Umbilical cord (tissue), 2 donors: ENCODE measurements around the gene VPS26B. TPM values are rescaled to one million over a fixed set of nuclear protein-coding genes. Genes with fewer than 3 reads are reported as not detected.
A peak's percentile ranks its signal among the peaks of the same experiment; 100 is the strongest.

Experiments used
- DNase-seq: peaks from one replicate; pipeline ENCODE4 v3.0.0-alpha.2; 2015; ENCODE audit warnings: low spot score
- total RNA-seq: library from RNA; depleted of rRNA; stranded (reverse); fragments of >200 nt; gene quantifications from one replicate; pipeline ENCODE4 v1.2.3, GENCODE V29; 2014; ENCODE audit warnings: low replicate concordance; ENCODE audit not compliant: insufficient read depth

Gene VPS26B
- total RNA-seq, 1 donor from 2014 or later: 16.1 TPM

GRCh38 chr11:134257101-134257500 lies 32.6 kb downstream of the VPS26B start:
- no peak for DNase-seq

GRCh38 chr11:134258577-134258976 lies 34.1 kb downstream of the VPS26B start:
- DNase-seq: no peak

- no peak for DNase-seq
Observed at GRCh38 chr11:134260503-134260902, 36.0 kb downstream of the VPS26B start.

GRCh38 chr11:134260983-134261382 lies 36.5 kb downstream of the VPS26B start:
- no peak for DNase-seq

- no peak for DNase-seq
Observed at GRCh38 chr11:134261626-134262488, 37.4 kb downstream of the VPS26B start.

DNA sequence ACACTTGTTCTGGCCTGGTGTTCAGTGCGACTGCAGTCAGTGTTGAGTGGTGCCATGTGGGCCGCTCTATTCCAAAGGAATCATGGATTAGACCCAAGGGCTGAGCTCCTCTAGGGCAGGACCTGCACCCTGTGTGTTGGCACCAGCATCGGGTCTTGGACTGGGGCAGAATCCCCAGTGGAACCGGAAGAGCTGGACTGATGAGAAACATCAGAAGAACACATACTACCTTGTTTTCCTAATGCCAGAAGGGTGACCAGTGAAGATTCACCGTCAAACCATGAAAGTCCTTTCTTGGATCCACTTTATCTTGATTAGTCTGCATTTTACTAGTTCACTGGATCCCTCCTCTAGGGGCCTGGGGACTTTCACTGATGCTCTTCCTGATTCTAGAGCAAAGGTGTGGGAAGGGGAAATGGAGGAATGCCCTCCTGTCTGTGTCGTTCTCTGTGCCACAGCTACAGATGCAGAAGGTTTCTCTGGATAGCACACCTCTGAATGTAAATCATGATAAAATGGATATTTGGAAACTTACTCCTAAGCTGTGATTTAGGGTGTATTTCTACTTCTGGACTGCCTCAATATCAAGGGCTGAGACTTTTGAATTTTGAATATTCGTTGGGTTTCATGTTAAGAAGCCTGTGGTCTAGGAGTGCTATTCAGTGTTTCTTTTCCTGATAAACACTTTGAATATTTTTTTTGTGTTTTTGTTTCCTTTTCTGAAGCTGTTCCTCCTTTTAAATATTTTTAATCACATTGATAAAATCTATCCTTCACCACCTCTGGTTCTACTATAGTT lies 40.7 kb downstream of the VPS26B start:
- DNase-seq: no peak

DNA sequence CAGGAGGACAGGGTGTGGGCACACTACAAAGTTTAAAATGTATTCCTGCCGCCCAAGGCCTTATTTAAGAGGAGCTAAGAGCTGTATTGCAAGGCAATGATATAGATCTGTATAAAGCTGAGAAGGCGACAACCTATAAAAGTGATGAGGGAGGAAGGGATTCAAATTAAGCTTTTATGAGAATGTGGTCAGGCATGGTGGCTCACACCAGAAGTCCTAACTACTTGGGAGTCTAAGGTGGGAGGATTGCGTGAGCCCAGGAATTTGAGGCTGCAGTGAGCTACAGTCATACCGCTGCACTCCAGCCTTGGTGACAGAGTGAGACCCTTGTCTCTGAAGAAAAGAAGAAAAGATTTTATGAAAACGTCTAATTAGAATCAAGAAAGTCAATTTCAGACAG lies 42.0 kb downstream of the VPS26B start:
- no peak for DNase-seq

DNA sequence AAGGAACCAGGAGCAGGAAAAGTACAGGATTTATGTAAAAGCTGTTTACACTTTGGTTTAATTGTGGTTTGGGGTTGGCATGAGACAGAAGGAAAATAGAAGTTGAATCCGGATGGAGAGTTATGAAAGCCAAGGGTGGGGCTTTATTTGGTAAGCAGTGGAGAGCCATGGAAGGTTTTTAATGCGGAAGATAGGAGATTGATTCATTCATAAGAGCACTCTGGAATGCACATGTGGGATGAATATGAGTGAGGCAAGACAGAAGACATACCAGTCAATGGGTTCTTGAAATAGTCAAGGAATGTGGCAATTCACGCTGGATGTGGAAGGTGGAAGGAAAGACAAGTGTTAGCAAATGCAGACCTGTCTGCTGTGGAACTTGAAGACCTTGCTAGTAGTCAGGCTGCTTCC lies 42.4 kb downstream of the VPS26B start:
- DNase-seq: peak; percentile 63

DNA sequence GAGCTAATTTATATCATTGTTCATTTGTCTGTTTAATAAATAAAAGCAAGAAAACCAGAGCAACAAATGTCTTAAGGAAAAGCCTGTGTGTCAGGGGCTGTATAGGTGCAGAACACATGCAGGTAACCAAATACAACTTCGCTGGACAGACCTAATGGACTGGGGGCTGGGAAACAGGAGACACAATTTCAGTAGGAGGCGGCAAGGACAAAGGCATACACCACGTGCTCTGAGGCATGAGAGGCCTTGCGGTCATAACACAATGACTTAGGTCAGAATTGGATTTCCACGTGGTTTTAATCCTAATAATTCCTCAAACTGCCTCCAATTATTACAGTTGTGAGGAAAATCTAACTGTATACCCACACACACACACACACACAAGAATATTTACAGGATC lies 43.0 kb downstream of the VPS26B start:
- DNase-seq: no peak

GRCh38 chr11:134267966-134268365 lies 43.5 kb downstream of the VPS26B start:
- no peak for DNase-seq

DNA sequence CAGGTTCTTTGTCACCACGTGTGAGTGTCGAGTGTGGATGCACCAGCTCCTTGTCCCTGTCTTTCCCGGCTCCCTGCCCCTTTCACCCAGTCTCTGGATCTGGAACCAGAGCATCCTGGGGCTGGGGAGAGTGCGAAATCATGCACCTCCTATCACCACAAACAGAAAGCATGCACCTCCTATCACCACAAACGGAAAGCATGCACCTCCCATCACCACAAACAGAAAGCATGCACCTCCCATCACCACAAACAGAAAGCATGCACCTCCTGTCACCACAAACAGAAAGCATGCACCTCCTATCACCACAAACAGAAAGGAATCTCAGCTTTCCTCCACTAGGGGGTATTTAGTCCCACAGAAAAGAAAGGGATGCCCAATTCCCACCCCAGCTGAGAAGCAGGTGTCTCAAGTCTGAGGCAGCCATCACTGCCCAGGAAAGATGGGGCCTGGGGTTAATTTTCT lies 45.8 kb downstream of the VPS26B start:
- DNase-seq: no peak

DNA sequence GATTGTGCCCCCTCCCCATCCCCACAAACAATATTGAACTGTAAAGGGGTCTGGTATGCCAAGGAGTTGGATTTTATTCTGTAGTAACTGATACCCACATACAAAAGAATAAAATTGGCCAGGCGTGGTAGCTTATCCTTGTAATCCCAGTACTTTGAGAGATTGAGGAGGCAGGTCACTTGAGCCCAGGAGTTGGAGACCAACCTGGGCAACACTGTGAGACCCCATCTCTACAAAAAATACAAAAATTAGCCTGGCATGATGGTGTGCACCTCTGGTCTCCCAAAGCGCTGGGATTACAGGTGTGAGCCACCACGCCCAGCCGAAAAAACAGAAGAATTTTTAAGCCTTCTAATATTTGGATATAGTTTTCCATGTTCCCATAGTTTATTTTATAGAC lies 47.5 kb downstream of the VPS26B start:
- DNase-seq: no peak

GRCh38 chr11:134272381-134273316 lies 48.2 kb downstream of the VPS26B start:
- DNase-seq: peak; percentile 83

GRCh38 chr11:134273317-134273712 lies 48.8 kb downstream of the VPS26B start:
- DNase-seq: no peak

DNA sequence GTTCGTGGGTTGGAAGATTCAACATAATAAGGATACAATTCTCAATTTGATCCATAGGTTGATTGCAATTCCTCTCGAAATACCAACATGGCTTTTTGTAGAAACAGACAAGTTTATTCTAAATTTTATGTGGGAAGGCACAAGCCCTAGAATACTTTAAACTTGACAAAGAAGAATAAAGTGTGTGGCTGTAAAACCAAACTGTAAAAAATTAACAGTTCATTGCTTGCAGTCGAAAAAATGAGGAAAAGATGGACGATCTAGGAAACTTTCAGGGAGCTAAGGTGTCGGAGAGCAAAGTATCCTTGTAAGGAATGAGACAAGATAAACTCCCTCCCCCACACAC lies 50.7 kb downstream of the VPS26B start:
- no peak for DNase-seq

DNA sequence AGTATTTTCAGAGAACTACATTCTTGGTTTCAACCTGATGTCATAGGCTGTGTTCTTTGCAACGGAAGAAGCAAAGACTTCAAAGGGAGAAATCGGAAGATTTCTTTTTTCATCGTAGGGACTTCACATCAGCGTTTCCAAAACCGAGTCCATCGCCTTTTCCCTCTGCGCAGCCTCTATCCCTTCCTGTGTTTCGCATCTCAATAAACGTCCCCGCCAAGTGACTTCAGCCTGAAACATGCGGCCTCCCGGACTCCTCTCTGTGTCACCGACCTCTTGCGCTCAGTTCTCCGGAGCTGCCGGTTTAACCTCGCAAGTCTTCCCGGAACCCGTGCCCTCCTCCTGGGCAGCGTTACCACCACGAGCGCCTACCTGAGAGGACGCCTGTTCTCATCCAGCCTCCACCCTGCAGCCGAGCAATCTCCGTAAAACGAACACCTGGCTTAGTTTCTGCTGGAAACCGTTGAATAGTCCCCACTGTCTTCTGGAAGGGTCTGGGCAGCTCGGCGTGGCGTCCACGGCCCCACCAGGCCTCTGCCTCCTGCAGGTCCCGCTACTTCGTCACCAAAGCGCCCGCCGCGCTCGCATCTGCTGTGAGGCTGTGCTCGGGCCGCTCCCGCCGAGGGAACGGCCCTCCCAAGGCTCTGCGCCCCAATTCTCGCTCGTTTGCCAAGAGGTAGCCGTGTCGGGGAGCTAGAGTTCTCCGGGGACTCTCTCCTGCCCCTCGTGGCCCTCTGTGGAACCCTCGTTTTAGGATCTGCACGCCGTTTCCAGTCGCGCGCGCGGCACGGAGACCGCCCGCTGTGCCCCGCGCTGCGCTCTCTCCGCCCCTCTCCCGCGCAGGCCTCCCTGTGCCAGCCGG lies 51.3 kb downstream of the VPS26B start, which contains the start of gene GLB1L3:
Gene GLB1L3, plus strand, starts transcription at position 846 of the 862 bp plus-strand sequence. CDS start 362 bp downstream, outside the sequence.
- peak; percentile 11 for DNase-seq

DNA sequence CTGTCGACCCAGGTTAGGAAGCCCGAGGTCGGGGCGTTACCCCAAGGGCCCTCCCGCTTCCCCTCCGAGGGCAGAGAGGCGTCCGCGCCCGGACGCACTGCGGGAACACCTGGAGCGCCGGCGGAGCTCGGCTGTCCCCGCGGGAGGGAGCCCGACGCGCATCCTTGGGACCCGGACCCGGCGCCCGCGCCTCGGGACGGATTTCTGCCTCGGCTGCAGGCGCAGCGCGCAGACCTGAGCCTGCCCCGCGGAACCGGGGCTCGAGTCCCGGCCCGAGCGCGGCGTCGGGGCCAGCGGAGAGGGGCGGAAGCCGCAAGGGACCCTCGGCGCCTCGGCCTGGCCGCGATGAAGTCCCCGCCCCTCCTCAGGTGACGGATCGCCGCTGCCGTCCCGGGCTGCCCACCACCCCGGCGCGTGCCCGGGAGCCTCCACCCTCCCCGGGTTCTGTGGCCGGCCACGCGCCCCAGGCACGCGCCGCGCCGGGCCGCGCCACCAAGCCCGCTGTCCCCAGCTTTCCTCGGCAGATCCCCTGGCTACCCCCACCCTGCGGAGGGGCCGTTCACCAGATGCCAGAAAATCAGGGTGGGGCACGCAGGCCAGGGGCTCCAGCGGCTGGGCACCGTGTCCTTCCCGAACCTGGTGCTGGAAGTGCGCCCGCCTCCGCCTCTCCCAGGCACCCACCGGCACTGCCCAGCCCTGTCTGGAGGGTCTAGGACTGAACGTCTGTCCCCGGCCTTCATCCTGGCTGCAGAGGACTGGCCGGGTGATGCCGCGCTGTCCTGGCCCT lies 52.1 kb downstream of the VPS26B start:
- DNase-seq: no peak

GRCh38 chr11:134277183-134278001 lies 52.9 kb downstream of the VPS26B start:
- DNase-seq: no peak

- DNase-seq: no peak
Observed at GRCh38 chr11:134278356-134278755, 53.9 kb downstream of the VPS26B start.
